Liver (tissue), 9 donors: ENCODE data around the gene ZSWIM1. TPM values are rescaled to one million over a fixed set of nuclear protein-coding genes. Genes with fewer than 3 reads are reported as not detected.

Experiments
- DNase-seq: peaks from one replicate; pipeline ENCODE4 v3.0.0-alpha.2; 2017; ENCODE audit warnings: low spot score
- H3K27ac ChIP-seq, 2 donors: one replicate each; pipeline ENCODE4 v1.7.0; 2013; ENCODE audit warnings: inconsistent platforms in 2 of 2, low read length in 2 of 2, control low read depth in 1 of 2, low read depth in 1 of 2, mild to moderate bottlenecking in 1 of 2
- H3K27me3 ChIP-seq, 4 donors: one replicate each; pipeline versions ENCODE4 v1.6.1 to v1.7.0; 2013; ENCODE audit warnings: low read length in 3 of 4, inconsistent platforms in 1 of 4, mild to moderate bottlenecking in 1 of 4, moderate library complexity in 1 of 4; ENCODE audit not compliant: control insufficient read depth in 4 of 4, insufficient read depth in 4 of 4
- H3K36me3 ChIP-seq, 4 donors: one replicate each; pipeline versions ENCODE4 v1.6.1 to v1.7.0; 2013; ENCODE audit warnings: low read length in 3 of 4, mild to moderate bottlenecking in 3 of 4, low read depth in 1 of 4, moderate library complexity in 1 of 4; ENCODE audit not compliant: control insufficient read depth in 4 of 4, insufficient read depth in 3 of 4
- H3K4me1 ChIP-seq, 4 donors: one replicate each; pipeline versions ENCODE4 v1.6.1 to v1.7.0; 2013; ENCODE audit warnings: low read length in 3 of 4, mild to moderate bottlenecking in 3 of 4, moderate library complexity in 1 of 4; ENCODE audit not compliant: control insufficient read depth in 4 of 4, insufficient read depth in 4 of 4
- H3K4me3 ChIP-seq, 3 donors: one replicate each; pipeline versions ENCODE4 v1.6.1 to v1.7.0; 2013; ENCODE audit warnings: low read length in 3 of 3, control low read depth in 1 of 3, low read depth in 1 of 3, mild to moderate bottlenecking in 1 of 3
- H3K9ac ChIP-seq, 2 donors: one replicate each; pipeline ENCODE4 v1.7.0; 2013; ENCODE audit warnings: low read length in 2 of 2, mild to moderate bottlenecking in 2 of 2, moderate library complexity in 2 of 2, control low read depth in 1 of 2, low read depth in 1 of 2
- H3K9me3 ChIP-seq, 4 donors: one replicate each; pipeline versions ENCODE4 v1.6.1 to v1.7.0; 2013; ENCODE audit warnings: low read length in 3 of 4; ENCODE audit not compliant: control insufficient read depth in 4 of 4
- ATF3 ChIP-seq: IDR thresholded peaks from 2 replicates; pipeline ENCODE4 v1.6.1; 2016; ENCODE audit warnings: antibody characterized with exemption
- EGR1 ChIP-seq, 2 donors: IDR thresholded peaks; 2 replicates each; pipeline ENCODE4 v1.6.1; 2016 to 2018; ENCODE audit warnings: antibody characterized with exemption in 2 of 2, low read depth in 2 of 2
- FOXA1 ChIP-seq: IDR thresholded peaks from 2 replicates; pipeline ENCODE4 v1.6.1; 2016; ENCODE audit warnings: antibody characterized with exemption
- GABPA ChIP-seq, 2 donors: IDR thresholded peaks in 1 of 2; conservative IDR thresholded peaks in 1 of 2; 2 replicates each; pipeline ENCODE4 v1.6.1; 2016; ENCODE audit warnings: antibody characterized with exemption in 2 of 2, mild to moderate bottlenecking in 1 of 2, moderate library complexity in 1 of 2
- HNF4A ChIP-seq, 2 donors: conservative IDR thresholded peaks; 2 replicates each; pipeline ENCODE4 v1.6.1; 2016; ENCODE audit warnings: antibody characterized with exemption in 2 of 2, mild to moderate bottlenecking in 2 of 2
- HNF4G ChIP-seq: IDR thresholded peaks from 2 replicates; pipeline ENCODE4 v1.6.1; 2016; ENCODE audit warnings: antibody characterized with exemption
- JUND ChIP-seq, 2 donors: IDR thresholded peaks; 2 replicates each; pipeline ENCODE4 v1.6.1; 2016; ENCODE audit warnings: antibody characterized with exemption in 2 of 2
- MAX ChIP-seq: IDR thresholded peaks from 2 replicates; pipeline ENCODE4 v1.6.1; 2016; ENCODE audit warnings: antibody characterized with exemption
- NR2F2 ChIP-seq: IDR thresholded peaks from 2 replicates; pipeline ENCODE4 v1.6.1; 2016; ENCODE audit warnings: antibody characterized with exemption
- RAD21 ChIP-seq, 2 donors: IDR thresholded peaks; 2 replicates each; pipeline ENCODE4 v1.6.1; 2016; ENCODE audit warnings: antibody characterized with exemption in 2 of 2, mild to moderate bottlenecking in 2 of 2
- REST ChIP-seq: IDR thresholded peaks from 2 replicates; pipeline ENCODE4 v1.6.1; 2016; ENCODE audit warnings: antibody characterized with exemption, mild to moderate bottlenecking
- RXRA ChIP-seq, 2 donors: IDR thresholded peaks; 2 replicates each; pipeline ENCODE4 v1.6.1; 2017 to 2018; ENCODE audit warnings: antibody characterized with exemption in 2 of 2, mild to moderate bottlenecking in 1 of 2
- SP1 ChIP-seq: IDR thresholded peaks from 2 replicates; pipeline ENCODE4 v1.6.1; 2018; ENCODE audit warnings: antibody characterized with exemption, mild to moderate bottlenecking
- TAF1 ChIP-seq: conservative IDR thresholded peaks from 2 replicates; pipeline ENCODE4 v1.6.1; 2016; ENCODE audit warnings: antibody characterized with exemption, mild to moderate bottlenecking
- YY1 ChIP-seq: IDR thresholded peaks from 2 replicates; pipeline ENCODE4 v1.6.1; 2016; ENCODE audit warnings: antibody characterized with exemption, mild to moderate bottlenecking
- ZBTB33 ChIP-seq: IDR thresholded peaks from 2 replicates; pipeline ENCODE4 v1.6.1; 2016; ENCODE audit warnings: antibody characterized with exemption
- WGBS: extraction: QIAGEN DNeasy Blood & Tissue Kit; methylation state at CpG from one replicate; pipeline ENCODE4 v1.1.7; 2013; 5-methylcytosine and 5-hydroxymethylcytosine counted together
- polyA plus RNA-seq, 2 donors: library from polyadenylated mRNA; stranded (reverse) in 1 of 2; unstranded in 1 of 2; fragments of 200-250 nt in 1 of 2; fragments of >200 nt in 1 of 2; fragmentation: Nextera tagmentation in 1 of 2; extraction: Ambion mirVana in 1 of 2; gene quantifications; one replicate each; pipeline versions ENCODE4 v1.2.1 to v1.2.3, GENCODE V29; 2013 to 2015
- total RNA-seq, 2 donors: library from RNA; depleted of rRNA; stranded (reverse); fragments of >200 nt; gene quantifications; one replicate each; pipeline ENCODE4 v1.2.3, GENCODE V29; 2014
- donor health status: healthy.
- donor health status: healthy.
- donor health status: healthy.
- donor health status: healthy.
- donor health status: healthy.

The ZSWIM1 gene
- total and polyA plus RNA-seq, 4 donors: 2.1 to 5.0 (median 2.3) TPM

- whole genome bisulfite sequencing: 85% methylated on average over 2 of the region's 2 CpGs
- DNase-seq: no peak
- Histone ChIP-seq H3K27ac (no peak overlapping the region), H3K4me3 (no peak overlapping the region), H3K36me3 (peaks cover 16 to 54% (median 24%) of the 10 kb centered on the region in 4 donors), H3K9me3 (no peaks in the 10 kb centered on the region), H3K9ac (no peak overlapping the region), H3K27me3 (no peaks in the 10 kb centered on the region), H3K4me1 (peaks cover 0 to 11% (median 9%) of the 10 kb centered on the region in 4 donors)
- TF ChIP-seq GABPA (IDR thresholded peaks at IDR 0.05 in 1 of 2, conservative IDR thresholded peaks at IDR 0.05 in 1 of 2) (no peak), JUND (IDR thresholded peaks at IDR 0.05) (no peak), TAF1 (no peak)
Measured at GRCh38 chr20:45897289-45897688, 16.3 kb downstream of the ZSWIM1 start.

- no peak overlapping the region for H3K9ac ChIP-seq
- no peaks in the 10 kb centered on the region for H3K9me3 ChIP-seq
- H3K36me3 ChIP-seq: peaks cover 16 to 54% (median 24%) of the 10 kb centered on the region in 4 donors
- H3K4me1 ChIP-seq: peaks cover 0 to 7% (median 5%) of the 10 kb centered on the region in 4 donors
- no peak for TF ChIP-seq RAD21 (IDR thresholded peaks at IDR 0.05)
- no peak for TF ChIP-seq YY1
- no peak for TF ChIP-seq JUND (IDR thresholded peaks at IDR 0.05)
- no peak for TF ChIP-seq EGR1 (IDR thresholded peaks at IDR 0.05; ENCODE audit: low read depth in 2 of 2)
- TF ChIP-seq REST: no peak
- TF ChIP-seq HNF4A (conservative IDR thresholded peaks at IDR 0.05): no peak
- TF ChIP-seq SP1: no peak
- TF ChIP-seq RXRA (IDR thresholded peaks at IDR 0.05): no peak
- TF ChIP-seq GABPA (IDR thresholded peaks at IDR 0.05 in 1 of 2, conservative IDR thresholded peaks at IDR 0.05 in 1 of 2): no peak
- TF ChIP-seq ZBTB33: no peak
- no peak for DNase-seq
- H3K27ac ChIP-seq: no peak overlapping the region
- WGBS: 97% methylated on average over 7 of the region's 7 CpGs
- no peaks in the 10 kb centered on the region for H3K27me3 ChIP-seq
- H3K4me3 ChIP-seq: no peak overlapping the region
Measured at GRCh38 chr20:45897692-45898091, 16.7 kb downstream of the ZSWIM1 start.

- peaks cover 16 to 48% (median 23%) of the 10 kb centered on the region in 4 donors for H3K36me3 ChIP-seq
- no peaks in the 10 kb centered on the region for H3K27me3 ChIP-seq
- peaks cover 0 to 1% (median 0%) of the 10 kb centered on the region in 4 donors for H3K4me1 ChIP-seq
- H3K4me3 ChIP-seq: no peak overlapping the region
- no peak for DNase-seq
- H3K9me3 ChIP-seq: no peaks in the 10 kb centered on the region
- WGBS: 92% methylated on average over 12 of the region's 12 CpGs
- H3K9ac ChIP-seq: no peak overlapping the region
- H3K27ac ChIP-seq: no peak overlapping the region
- no peak for TF ChIP-seq GABPA (IDR thresholded peaks at IDR 0.05 in 1 of 2, conservative IDR thresholded peaks at IDR 0.05 in 1 of 2)
- TF ChIP-seq MAX: no peak
- TF ChIP-seq EGR1 (IDR thresholded peaks at IDR 0.05; ENCODE audit: low read depth in 2 of 2): no peak
- TF ChIP-seq REST: no peak
- TF ChIP-seq YY1: no peak
- TF ChIP-seq ATF3: no peak
- no peak for TF ChIP-seq TAF1
- no peak for TF ChIP-seq NR2F2
- no peak for TF ChIP-seq HNF4G
- no peak for TF ChIP-seq FOXA1
- no peak for TF ChIP-seq RAD21 (IDR thresholded peaks at IDR 0.05)
- no peak for TF ChIP-seq RXRA (IDR thresholded peaks at IDR 0.05)
Measured at GRCh38 chr20:45898285-45898684, 17.3 kb downstream of the ZSWIM1 start.
